Mucosa of stomach (tissue), 1 donor: ENCODE data around the gene MFGE8.

ENCODE experiments used
- H3K27me3 ChIP-seq: one replicate; pipeline ENCODE4 v1.7.0; 2013; ENCODE audit warnings: mild to moderate bottlenecking, low read length; ENCODE audit not compliant: control insufficient read depth, insufficient read depth
- H3K36me3 ChIP-seq: one replicate; pipeline ENCODE4 v1.7.0; 2013; ENCODE audit warnings: low read length; ENCODE audit not compliant: control insufficient read depth, insufficient read depth
- H3K4me1 ChIP-seq: one replicate; pipeline ENCODE4 v1.7.0; 2013; ENCODE audit warnings: mild to moderate bottlenecking, low read length; ENCODE audit not compliant: control insufficient read depth, insufficient read depth
- H3K4me3 ChIP-seq: one replicate; pipeline ENCODE4 v1.7.0; 2013; ENCODE audit warnings: low read length
- H3K9ac ChIP-seq: one replicate; pipeline ENCODE4 v1.7.0; 2013; ENCODE audit warnings: mild to moderate bottlenecking, low read length, moderate library complexity
- H3K9me3 ChIP-seq: one replicate; pipeline ENCODE4 v1.7.0; 2013; ENCODE audit warnings: mild to moderate bottlenecking, low read length, moderate library complexity; ENCODE audit not compliant: control insufficient read depth
- donor health status: Pancreatic carcinoma.

Gene MFGE8

DNA sequence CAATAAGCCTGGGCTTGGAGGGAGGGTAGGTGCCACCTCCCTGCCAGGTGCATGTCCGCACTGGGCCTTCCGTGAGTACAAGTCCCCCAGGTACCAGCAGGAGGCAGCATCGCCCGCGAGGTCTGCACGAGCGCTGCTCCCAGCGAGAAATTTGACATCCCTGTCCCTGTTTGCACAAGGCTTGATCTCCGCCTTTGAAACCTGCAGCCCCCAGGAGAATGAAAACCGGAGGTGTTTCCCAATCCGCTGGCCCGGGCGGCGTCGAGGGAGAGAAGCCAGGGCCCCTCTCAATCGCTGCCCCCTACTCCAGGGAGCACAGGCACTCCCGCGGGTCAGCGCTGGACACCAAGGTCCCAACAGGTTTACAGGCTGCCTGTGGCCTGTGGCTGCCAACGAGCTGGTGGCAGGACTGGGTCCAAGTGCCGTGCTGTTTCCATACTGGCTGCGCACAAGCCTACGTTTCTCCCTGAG is 18.8 kb downstream of the MFGE8 start:
- H3K9me3 ChIP-seq, result no peaks in the 10 kb centered on the region
- H3K9ac ChIP-seq, result no peak overlapping the region
- H3K27me3 ChIP-seq, result peaks cover 23% of the 10 kb centered on the region
- H3K4me3 ChIP-seq, result no peak overlapping the region
- peaks cover 27% of the 10 kb centered on the region for H3K4me1 ChIP-seq
- no peaks in the 10 kb centered on the region for H3K36me3 ChIP-seq

DNA sequence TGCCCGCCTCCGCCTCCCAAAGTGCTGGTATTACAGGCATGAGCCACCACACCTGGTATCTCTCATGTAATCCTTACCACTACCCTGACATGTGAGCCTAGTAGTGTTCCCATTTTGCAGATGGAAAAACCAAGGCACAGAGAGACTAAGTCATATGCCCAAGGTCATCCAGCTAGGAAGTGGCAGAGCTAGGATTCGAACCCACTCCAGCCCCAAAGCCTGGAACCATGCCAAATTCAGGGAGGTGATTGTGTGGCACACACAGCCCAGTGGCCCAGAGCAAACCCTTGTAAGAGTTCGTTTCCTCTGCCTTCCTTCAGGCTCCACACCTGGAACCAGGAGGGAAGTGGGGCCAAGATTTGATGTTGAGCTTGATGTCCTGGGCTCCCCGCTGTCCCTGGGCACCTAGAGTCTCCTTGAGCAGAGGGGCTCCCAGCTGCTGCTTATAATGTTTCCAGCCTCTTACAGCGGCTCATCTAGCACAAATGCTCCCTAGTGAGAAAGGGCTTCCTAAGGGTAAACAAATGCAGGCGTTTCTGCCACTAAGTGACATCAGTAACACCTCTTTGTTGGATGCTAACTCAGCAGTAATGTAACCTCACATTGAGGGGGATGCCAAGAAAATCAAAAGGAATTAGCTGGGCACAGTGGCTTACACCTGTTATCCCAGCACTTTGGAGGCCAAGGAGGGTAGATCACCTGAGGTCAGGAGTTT is 21.5 kb downstream of the MFGE8 start:
- Histone ChIP-seq H3K4me1 (peaks cover 17% of the 10 kb centered on the region), H3K36me3 (no peaks in the 10 kb centered on the region), H3K27me3 (peaks cover 23% of the 10 kb centered on the region), H3K4me3 (no peak overlapping the region), H3K9ac (no peak overlapping the region), H3K9me3 (no peaks in the 10 kb centered on the region)

DNA sequence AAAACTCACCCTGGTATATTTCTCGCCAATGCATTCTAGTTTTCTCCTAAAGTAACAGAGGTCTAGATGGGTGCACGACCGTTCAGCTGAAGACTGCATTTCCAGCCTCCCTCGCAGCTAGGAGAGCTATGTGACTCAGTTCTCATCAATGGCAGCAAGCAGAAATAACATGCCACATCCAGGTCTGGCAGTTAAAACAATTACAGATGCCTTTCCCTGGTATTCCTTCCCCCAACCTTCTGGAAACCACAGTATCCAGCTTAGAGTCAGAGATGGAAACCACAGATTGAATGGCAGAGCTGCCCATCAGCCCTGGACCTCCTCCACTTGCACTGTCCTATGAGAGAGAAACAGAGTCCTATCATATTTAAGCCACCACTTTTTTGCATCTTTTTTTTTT is 22.7 kb downstream of the MFGE8 start:
- H3K9me3 ChIP-seq, result no peaks in the 10 kb centered on the region
- no peaks in the 10 kb centered on the region for H3K36me3 ChIP-seq
- peaks cover 17% of the 10 kb centered on the region for H3K27me3 ChIP-seq
- H3K4me3 ChIP-seq, result no peak overlapping the region
- H3K4me1 ChIP-seq, result peaks cover 15% of the 10 kb centered on the region
- H3K9ac ChIP-seq, result no peak overlapping the region

DNA sequence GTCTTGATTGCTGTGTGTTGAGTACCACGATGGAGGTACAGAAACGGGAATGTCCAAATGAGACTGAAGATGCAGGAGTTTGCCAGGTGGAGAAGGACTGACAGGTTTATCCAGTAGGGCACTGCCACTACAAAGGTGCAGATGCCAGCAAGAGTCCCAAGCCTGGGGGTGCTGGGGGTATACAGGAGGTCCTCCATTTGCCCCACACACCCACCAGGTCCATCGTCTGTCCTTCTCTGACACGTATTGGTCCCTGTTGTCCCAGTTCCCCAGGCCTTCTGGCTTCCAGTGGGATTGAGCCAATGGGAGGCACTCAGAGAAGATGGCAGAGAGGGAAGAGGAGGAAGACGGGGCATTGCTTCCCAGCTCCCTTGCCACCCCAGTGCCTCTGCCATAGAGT is 24.5 kb downstream of the MFGE8 start:
- Histone ChIP-seq H3K9ac (no peak overlapping the region), H3K27me3 (no peaks in the 10 kb centered on the region), H3K9me3 (no peaks in the 10 kb centered on the region), H3K4me3 (no peak overlapping the region), H3K36me3 (no peaks in the 10 kb centered on the region), H3K4me1 (no peaks in the 10 kb centered on the region)

DNA sequence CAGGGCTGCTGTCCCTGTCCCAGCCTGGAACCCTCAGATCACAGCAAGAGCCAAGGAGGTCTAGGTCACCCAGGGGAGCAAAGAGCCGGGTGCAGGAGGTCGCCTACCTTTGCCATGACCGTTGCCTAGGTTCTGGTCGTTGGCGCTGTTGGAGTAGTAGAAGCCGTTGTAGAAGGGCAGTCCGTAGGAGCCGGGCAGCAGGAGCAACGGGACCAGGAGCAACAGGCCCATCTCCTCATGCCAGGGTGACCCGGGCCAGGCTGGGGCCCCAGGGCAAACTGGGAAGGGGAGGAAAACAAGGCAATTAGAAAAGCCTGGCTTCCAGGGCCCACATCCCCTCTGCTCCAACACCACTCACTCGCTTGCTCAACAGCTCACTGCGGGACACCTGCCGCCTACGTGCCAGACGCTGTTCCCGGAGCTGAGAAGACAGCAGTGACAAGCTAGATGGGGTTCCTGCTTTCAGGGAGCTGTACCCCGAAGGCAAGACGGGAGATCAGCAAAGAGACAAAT is 26.1 kb downstream of the MFGE8 start:
- Histone ChIP-seq H3K27me3 (no peaks in the 10 kb centered on the region), H3K4me1 (no peaks in the 10 kb centered on the region), H3K9ac (no peak overlapping the region), H3K9me3 (no peaks in the 10 kb centered on the region), H3K36me3 (no peaks in the 10 kb centered on the region), H3K4me3 (no peak overlapping the region)

DNA sequence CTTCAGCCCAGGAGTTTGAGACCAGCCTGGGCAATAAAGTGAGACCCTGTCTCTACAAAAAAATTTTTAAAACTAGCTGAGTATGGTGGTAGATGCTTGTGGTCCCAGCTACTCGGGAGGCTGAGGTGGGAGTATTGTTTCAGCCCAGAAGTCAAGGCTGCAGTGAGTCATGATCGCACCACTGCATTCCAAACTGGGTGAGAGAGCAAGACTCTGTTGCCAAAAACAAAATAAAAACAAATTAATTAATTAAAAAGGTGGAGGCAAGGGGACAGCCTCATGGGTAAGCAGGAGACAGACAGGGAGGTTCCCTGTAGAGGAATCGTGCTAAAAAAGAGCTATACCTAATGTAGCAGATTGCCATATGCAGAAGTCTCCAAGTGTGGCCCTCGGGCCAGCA is 30.4 kb downstream of the MFGE8 start:
- Histone ChIP-seq H3K9me3 (no peaks in the 10 kb centered on the region), H3K4me3 (no peak overlapping the region), H3K4me1 (no peaks in the 10 kb centered on the region), H3K27me3 (no peaks in the 10 kb centered on the region), H3K9ac (no peak overlapping the region), H3K36me3 (no peaks in the 10 kb centered on the region)

DNA sequence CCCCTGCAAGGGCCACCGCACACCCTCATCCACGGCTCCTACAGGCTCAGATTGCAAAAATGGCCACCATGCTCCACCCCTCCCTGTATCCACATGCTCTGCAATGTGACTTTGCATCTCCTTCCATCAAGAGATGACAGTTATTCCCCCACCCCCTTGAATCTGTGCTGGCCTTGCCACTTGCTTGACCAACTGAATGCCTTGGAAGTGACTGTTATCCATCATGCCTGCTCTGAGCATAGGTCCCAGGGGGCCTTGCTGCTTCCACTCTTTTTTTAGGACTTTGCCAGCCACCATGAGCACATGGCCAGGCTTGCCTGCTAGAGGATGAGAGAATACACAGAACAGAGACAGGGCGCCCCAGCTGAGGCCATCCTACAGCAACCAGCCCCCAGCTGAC is 31.4 kb downstream of the MFGE8 start:
- no peaks in the 10 kb centered on the region for H3K27me3 ChIP-seq
- H3K9me3 ChIP-seq, result no peaks in the 10 kb centered on the region
- no peaks in the 10 kb centered on the region for H3K4me1 ChIP-seq
- no peak overlapping the region for H3K4me3 ChIP-seq
- H3K36me3 ChIP-seq, result no peaks in the 10 kb centered on the region
- H3K9ac ChIP-seq, result no peak overlapping the region

DNA sequence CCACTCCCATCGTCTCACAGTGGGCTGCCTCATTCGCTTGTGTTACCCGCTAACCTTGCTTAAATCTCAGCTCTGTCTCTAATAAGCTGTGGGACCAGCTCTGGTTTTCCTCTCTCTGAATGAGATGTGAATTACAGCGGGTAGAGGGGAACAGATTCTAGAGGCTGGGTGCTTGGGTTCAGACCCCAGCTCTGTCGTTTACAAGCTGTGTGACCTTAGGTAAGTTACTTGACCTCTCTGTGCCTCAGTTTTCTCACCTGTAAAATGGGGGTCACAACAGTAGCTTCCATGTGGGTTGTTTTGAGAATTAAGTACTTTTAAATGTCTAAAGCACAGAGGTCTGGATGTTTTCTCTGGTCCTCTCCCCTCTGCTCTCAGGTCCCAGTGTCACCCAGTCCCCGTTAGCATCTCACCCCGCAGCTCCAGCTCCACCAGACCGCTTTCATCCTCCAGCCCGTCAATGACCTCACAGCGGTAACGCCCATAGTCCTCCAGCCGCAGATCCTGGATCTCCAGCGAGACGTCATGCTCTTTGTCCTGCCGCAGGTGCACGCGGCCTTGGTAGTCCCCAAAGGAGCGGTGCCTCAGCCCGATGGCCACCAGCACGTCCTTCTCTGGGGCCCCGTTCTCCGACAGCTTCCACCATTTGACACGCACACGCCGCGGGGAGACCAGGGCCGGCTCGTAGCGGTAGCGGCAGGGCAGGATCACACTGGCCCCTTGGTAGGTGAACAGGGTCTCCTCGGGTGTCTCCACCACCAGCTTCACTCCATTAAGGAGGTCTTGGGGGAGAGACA is 32.0 kb downstream of the MFGE8 start:
- Histone ChIP-seq H3K9me3 (no peaks in the 10 kb centered on the region), H3K27me3 (no peaks in the 10 kb centered on the region), H3K9ac (no peak overlapping the region), H3K4me3 (no peak overlapping the region), H3K4me1 (no peaks in the 10 kb centered on the region), H3K36me3 (no peaks in the 10 kb centered on the region)

DNA sequence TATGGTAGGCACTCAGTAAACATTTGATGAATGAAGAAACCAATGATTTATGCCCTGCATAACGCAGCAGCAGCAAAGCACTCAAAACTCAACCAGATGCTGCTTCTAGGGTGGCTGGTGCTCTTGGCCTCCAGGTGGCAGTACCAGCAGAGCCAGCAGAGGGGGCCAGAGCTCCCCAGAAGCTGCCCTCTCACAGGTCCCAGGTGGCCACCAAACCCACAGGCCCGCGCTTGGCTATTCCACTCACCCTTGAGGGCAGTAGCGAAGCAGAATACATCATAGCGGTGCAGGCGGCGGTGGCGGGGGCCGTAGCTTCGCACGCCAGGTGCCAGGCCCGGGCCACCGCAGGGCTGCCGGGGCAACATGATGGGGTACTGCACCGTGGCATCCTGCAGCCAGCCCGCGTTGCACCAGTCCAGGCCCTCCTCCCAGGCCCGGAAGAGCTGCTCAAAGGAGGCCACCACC is 34.4 kb downstream of the MFGE8 start:
- Histone ChIP-seq H3K36me3 (no peaks in the 10 kb centered on the region), H3K4me3 (no peak overlapping the region), H3K9ac (no peak overlapping the region), H3K4me1 (no peaks in the 10 kb centered on the region), H3K9me3 (no peaks in the 10 kb centered on the region), H3K27me3 (peaks cover 5% of the 10 kb centered on the region)

DNA sequence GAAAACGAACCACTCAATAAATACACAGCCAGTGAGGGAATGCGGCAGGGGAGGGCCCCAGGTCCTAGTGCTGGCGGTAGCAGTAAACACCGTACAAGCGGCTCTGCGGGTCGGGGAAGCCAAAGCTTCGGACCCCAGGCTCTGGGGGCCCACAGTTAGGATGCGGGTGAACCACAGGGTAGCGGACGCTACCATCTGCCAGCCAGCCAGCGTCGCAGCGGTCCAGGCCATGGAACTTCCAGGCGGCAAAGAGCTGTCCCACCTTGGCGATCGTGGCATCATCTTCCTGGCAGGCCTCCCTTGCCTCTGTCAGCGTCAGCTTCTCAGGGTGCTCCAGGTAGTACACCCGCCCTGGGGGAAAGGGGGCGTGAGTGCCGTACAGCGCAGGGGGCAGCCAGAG is 35.3 kb downstream of the MFGE8 start:
- no peaks in the 10 kb centered on the region for H3K9me3 ChIP-seq
- H3K36me3 ChIP-seq, result no peaks in the 10 kb centered on the region
- H3K4me1 ChIP-seq, result no peaks in the 10 kb centered on the region
- no peak overlapping the region for H3K9ac ChIP-seq
- peaks cover 11% of the 10 kb centered on the region for H3K27me3 ChIP-seq
- H3K4me3 ChIP-seq, result no peak overlapping the region

DNA sequence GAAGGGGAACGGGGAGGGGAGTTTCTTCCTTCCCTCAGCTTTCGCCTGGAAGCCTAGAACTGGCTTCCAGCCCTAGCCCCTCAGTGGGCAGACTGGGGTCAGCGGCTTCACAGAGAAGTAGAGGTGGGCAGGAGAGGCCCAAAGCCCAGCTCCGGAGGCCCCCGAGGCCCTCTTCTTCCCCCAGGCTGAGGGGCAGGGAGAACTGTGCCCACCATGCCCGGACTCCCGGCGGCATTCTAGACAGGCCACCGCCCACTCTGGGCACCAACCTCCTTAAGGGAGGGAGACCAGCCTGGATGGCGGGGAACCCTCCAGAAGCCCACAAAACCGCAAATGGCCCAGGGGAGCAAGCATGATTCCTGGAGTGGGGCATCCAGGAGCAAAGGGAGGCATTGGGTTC is 35.8 kb downstream of the MFGE8 start:
- Histone ChIP-seq H3K4me3 (no peak overlapping the region), H3K9me3 (no peaks in the 10 kb centered on the region), H3K36me3 (no peaks in the 10 kb centered on the region), H3K9ac (no peak overlapping the region), H3K27me3 (peaks cover 16% of the 10 kb centered on the region), H3K4me1 (no peaks in the 10 kb centered on the region)

DNA sequence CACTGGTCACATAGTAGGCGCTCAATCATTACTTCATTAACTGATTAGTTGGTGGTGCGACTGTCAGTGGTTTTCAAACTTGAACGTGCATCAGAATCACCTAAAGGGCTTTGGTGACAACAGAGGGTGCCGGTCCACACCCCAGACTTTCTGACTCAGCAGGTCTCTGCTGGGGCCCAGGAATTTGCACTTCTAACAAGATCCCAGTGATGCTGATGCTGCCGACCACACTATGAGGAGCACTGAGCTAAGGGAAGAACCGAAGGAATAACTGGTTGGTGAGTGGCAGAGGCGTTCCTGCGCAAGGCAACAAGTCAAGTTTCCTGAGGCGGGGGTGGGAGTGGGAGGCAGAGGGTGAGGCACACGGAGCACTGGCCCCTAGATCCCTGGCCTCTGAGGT is 36.6 kb downstream of the MFGE8 start:
- H3K4me3 ChIP-seq, result no peak overlapping the region
- no peaks in the 10 kb centered on the region for H3K36me3 ChIP-seq
- H3K27me3 ChIP-seq, result peaks cover 22% of the 10 kb centered on the region
- no peaks in the 10 kb centered on the region for H3K4me1 ChIP-seq
- no peak overlapping the region for H3K9ac ChIP-seq
- no peaks in the 10 kb centered on the region for H3K9me3 ChIP-seq
